Measurements from ENCODE around the gene TIAM1.

TIAM1 gene

DNA sequence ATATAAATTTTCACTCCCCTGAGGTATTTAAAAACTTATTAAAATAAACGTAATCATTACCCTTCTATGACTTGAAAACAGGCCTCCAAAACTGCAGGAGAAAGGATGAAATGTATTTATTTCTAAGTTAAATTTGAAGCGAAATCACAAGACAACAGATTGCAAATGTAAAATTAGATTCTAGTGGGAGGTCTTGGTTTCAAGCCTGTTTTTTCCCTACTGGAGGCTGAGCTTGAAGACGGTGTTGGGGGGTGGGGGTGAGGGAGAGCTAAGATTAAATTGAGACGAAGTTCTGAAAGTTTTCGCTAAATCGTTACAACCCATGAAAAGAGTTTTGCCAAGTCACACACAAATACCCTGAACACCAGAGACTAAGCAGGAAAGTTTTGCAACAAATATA lies 68.2 kb downstream of the TIAM1 start:
- TF ChIP-seq, protein P1, sequence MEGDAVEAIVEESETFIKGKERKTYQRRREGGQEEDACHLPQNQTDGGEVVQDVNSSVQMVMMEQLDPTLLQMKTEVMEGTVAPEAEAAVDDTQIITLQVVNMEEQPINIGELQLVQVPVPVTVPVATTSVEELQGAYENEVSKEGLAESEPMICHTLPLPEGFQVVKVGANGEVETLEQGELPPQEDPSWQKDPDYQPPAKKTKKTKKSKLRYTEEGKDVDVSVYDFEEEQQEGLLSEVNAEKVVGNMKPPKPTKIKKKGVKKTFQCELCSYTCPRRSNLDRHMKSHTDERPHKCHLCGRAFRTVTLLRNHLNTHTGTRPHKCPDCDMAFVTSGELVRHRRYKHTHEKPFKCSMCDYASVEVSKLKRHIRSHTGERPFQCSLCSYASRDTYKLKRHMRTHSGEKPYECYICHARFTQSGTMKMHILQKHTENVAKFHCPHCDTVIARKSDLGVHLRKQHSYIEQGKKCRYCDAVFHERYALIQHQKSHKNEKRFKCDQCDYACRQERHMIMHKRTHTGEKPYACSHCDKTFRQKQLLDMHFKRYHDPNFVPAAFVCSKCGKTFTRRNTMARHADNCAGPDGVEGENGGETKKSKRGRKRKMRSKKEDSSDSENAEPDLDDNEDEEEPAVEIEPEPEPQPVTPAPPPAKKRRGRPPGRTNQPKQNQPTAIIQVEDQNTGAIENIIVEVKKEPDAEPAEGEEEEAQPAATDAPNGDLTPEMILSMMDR (IDR thresholded peaks at IDR 0.05; ENCODE audit: low read depth, low read length, poor library complexity, severe bottlenecking), result no peak
- H3K4me1 ChIP-seq (ENCODE audit: control insufficient read depth, low read length), result no peaks in the 10 kb centered on the region
- no peak overlapping the region for H3K4me3 ChIP-seq (ENCODE audit: low read length)
- H3K36me3 ChIP-seq (ENCODE audit: control insufficient read depth, low read length), result no peaks in the 10 kb centered on the region
- H3K9me2 ChIP-seq (replicated peaks; ENCODE audit: control insufficient read depth, low read length), result no peaks in the 10 kb centered on the region
- H3K27me3 ChIP-seq (ENCODE audit: control insufficient read depth, low read length), result no peaks in the 10 kb centered on the region
- no peaks in the 10 kb centered on the region for H3K9me3 ChIP-seq (ENCODE audit: control insufficient read depth, insufficient read depth, low read length)
- no peak overlapping the region for H3K4me2 ChIP-seq (ENCODE audit: low read length)
- H3K79me2 ChIP-seq (ENCODE audit: control insufficient read depth, low read length), result no peaks in the 10 kb centered on the region
- H4K20me1 ChIP-seq (ENCODE audit: control insufficient read depth, insufficient read depth, low read depth, low read length), result no peaks in the 10 kb centered on the region
- H3K27ac ChIP-seq (ENCODE audit: low read depth, low read length), result no peak overlapping the region
- H3F3A ChIP-seq (ENCODE audit: control insufficient read depth, insufficient read depth), result no peaks in the 10 kb centered on the region

GRCh38 chr21:31273278-31273677 lies 70.8 kb downstream of the TIAM1 start:
- H3K9me3 ChIP-seq (ENCODE audit: control insufficient read depth, insufficient read depth, low read length), result no peaks in the 10 kb centered on the region
- TF ChIP-seq, protein P1 (IDR thresholded peaks at IDR 0.05; ENCODE audit: low read depth, low read length, poor library complexity, severe bottlenecking), result no peak
- TF ChIP-seq EZH2phosphoT487 (IDR thresholded peaks at IDR 0.05; ENCODE audit: borderline replicate concordance, low read length), result no peak
- H3K27me3 ChIP-seq (ENCODE audit: control insufficient read depth, low read length), result no peaks in the 10 kb centered on the region
- no peaks in the 10 kb centered on the region for H3K4me1 ChIP-seq (ENCODE audit: control insufficient read depth, low read length)
- H4K20me1 ChIP-seq (ENCODE audit: control insufficient read depth, insufficient read depth, low read depth, low read length), result no peaks in the 10 kb centered on the region
- H3K79me2 ChIP-seq (ENCODE audit: control insufficient read depth, low read length), result no peaks in the 10 kb centered on the region
- no peak overlapping the region for H3K4me2 ChIP-seq (ENCODE audit: low read length)
- H3K9me2 ChIP-seq (replicated peaks; ENCODE audit: control insufficient read depth, low read length), result no peaks in the 10 kb centered on the region
- no peaks in the 10 kb centered on the region for H3F3A ChIP-seq (ENCODE audit: control insufficient read depth, insufficient read depth)
- H3K36me3 ChIP-seq (ENCODE audit: control insufficient read depth, low read length), result no peaks in the 10 kb centered on the region
- no peak overlapping the region for H3K4me3 ChIP-seq (ENCODE audit: low read length)
- no peak overlapping the region for H3K27ac ChIP-seq (ENCODE audit: low read depth, low read length)

DNA sequence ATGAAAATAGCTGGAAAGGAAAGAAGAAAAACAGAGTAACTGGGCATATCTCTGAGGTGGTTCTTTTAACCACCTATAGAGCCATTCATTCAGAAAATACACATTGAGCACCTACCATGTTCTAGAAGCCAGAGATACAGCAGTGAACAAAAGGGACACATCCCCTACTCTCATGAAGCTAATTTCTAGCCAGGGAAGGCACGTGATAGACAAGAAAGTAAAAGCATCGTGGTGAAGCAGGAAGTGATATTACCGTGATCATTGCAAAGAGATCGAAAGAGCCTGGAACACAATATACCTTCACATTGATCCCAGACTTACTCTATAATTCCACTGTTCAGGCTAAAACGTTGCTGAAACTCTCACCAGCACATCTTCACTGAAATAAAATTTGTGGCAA lies 76.0 kb downstream of the TIAM1 start:
- TF ChIP-seq, protein P1 (IDR thresholded peaks at IDR 0.05; ENCODE audit: low read depth, low read length, poor library complexity, severe bottlenecking), result no peak
- TF ChIP-seq EZH2phosphoT487 (IDR thresholded peaks at IDR 0.05; ENCODE audit: borderline replicate concordance, low read length), result no peak
- Histone ChIP-seq H3F3A (ENCODE audit: control insufficient read depth, insufficient read depth) (no peaks in the 10 kb centered on the region), H3K27ac (ENCODE audit: low read depth, low read length) (no peak overlapping the region), H3K4me1 (ENCODE audit: control insufficient read depth, low read length) (no peaks in the 10 kb centered on the region), H4K20me1 (ENCODE audit: control insufficient read depth, insufficient read depth, low read depth, low read length) (no peaks in the 10 kb centered on the region), H3K27me3 (ENCODE audit: control insufficient read depth, low read length) (no peaks in the 10 kb centered on the region), H3K4me2 (ENCODE audit: low read length) (no peak overlapping the region), H3K36me3 (ENCODE audit: control insufficient read depth, low read length) (no peaks in the 10 kb centered on the region), H3K9me2 (replicated peaks; ENCODE audit: control insufficient read depth, low read length) (no peaks in the 10 kb centered on the region), H3K79me2 (ENCODE audit: control insufficient read depth, low read length) (no peaks in the 10 kb centered on the region), H3K9me3 (ENCODE audit: control insufficient read depth, insufficient read depth, low read length) (no peaks in the 10 kb centered on the region), H3K4me3 (ENCODE audit: low read length) (no peak overlapping the region)

DNA sequence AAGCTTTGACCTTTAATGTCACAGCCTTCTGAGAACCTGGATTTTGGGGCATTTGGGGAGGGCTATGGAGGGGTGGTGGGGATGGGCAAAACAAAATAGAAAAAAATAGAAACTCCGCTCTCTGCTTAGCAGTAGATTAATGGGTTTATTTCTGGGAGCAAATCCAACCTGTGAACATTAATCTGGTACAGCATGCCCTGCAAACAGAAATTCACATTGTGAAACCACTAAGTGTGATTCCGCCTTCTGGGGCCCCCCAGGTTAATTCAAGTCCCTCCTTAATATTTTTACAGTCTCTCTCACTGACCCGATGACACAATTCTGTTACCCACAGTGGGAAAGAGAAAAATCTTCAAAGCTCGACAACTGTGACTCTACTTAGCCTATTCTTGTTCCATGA lies 76.4 kb downstream of the TIAM1 start:
- Histone ChIP-seq H3K9me2 (replicated peaks; ENCODE audit: control insufficient read depth, low read length) (no peaks in the 10 kb centered on the region), H4K20me1 (ENCODE audit: control insufficient read depth, insufficient read depth, low read depth, low read length) (no peaks in the 10 kb centered on the region), H3K4me3 (ENCODE audit: low read length) (no peak overlapping the region), H3K27ac (ENCODE audit: low read depth, low read length) (no peak overlapping the region), H3K27me3 (ENCODE audit: control insufficient read depth, low read length) (no peaks in the 10 kb centered on the region), H3K79me2 (ENCODE audit: control insufficient read depth, low read length) (no peaks in the 10 kb centered on the region), H3K4me2 (ENCODE audit: low read length) (no peak overlapping the region), H3K36me3 (ENCODE audit: control insufficient read depth, low read length) (no peaks in the 10 kb centered on the region), H3K4me1 (ENCODE audit: control insufficient read depth, low read length) (no peaks in the 10 kb centered on the region), H3F3A (ENCODE audit: control insufficient read depth, insufficient read depth) (no peaks in the 10 kb centered on the region), H3K9me3 (ENCODE audit: control insufficient read depth, insufficient read depth, low read length) (no peaks in the 10 kb centered on the region)
- TF ChIP-seq, protein P1 (IDR thresholded peaks at IDR 0.05; ENCODE audit: low read depth, low read length, poor library complexity, severe bottlenecking), result no peak
- no peak for TF ChIP-seq EZH2phosphoT487 (IDR thresholded peaks at IDR 0.05; ENCODE audit: borderline replicate concordance, low read length)

All from DOHH2 (cell line).